NCI-H69 (cell line): ENCODE data around the gene ANKLE2.
A peak's percentile ranks its signal among the peaks of the same experiment; 100 is the strongest.
"Not testable (repeated sequence)": the region's sequence is repeated elsewhere in the genome, so short reads cannot be mapped to it uniquely, and the experiment has no call there.

Experiments used
- DNase-seq: peaks from one replicate; lab custom pipeline; 2025; lab: John Stamatoyannopoulos, UW

The ANKLE2 gene

DNA sequence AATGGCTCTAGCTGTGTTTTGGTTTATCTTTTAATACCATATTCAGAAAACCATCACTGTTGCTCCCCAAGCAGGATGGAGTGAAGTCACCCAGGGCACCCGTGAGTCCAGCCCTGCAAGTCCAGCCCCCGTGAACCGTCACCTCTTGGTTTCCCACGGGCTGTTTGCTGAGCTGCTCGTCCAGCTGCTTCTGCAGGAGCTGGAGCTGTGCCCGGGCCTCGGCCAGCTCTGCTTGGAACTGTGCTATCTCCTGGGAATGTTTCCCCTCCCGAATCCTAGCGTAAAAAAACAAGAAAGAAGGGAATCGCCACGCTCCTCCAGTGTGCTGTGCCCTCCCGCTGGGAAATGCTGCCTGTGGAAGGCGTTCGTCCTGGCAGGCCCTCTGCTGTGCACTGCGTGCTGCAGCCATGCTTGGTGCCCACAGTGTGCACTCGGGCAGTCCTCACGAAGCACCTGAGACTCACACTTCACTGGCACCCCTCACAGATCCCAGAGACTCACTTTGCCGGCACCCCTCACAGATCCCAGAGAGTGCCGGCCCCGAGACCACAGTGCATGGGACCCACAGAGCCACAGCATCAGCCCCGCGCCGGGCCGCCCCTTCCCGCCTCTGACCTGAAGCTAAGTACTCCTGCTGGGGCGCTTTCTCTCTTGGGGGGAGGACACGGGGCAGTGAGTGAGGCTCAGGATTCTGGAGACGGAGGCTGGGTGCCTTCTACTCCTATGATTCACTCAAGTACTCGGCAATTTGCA is 15.4 kb upstream of the ANKLE2 start:
- no peak for DNase-seq

DNA sequence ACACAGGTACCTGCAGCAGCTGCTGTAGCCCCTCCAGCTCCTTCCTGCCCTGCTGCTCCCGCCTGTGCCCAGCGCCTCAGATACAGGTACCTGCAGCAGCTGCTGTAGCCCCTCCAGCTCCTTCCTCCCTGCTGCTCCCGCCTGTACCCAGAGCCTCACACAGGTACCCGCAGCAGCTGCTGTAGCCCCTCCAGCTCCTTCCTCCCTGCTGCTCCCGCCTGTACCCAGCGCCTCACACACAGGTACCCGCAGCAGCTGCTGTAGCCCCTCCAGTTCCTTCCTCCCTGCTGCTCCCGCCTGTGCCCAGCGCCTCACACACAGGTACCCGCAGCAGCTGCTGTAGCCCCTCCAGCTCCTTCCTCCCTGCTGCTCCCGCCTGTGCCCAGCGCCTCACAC is 14.6 kb upstream of the ANKLE2 start:
- not testable (repeated sequence) for DNase-seq

DNA sequence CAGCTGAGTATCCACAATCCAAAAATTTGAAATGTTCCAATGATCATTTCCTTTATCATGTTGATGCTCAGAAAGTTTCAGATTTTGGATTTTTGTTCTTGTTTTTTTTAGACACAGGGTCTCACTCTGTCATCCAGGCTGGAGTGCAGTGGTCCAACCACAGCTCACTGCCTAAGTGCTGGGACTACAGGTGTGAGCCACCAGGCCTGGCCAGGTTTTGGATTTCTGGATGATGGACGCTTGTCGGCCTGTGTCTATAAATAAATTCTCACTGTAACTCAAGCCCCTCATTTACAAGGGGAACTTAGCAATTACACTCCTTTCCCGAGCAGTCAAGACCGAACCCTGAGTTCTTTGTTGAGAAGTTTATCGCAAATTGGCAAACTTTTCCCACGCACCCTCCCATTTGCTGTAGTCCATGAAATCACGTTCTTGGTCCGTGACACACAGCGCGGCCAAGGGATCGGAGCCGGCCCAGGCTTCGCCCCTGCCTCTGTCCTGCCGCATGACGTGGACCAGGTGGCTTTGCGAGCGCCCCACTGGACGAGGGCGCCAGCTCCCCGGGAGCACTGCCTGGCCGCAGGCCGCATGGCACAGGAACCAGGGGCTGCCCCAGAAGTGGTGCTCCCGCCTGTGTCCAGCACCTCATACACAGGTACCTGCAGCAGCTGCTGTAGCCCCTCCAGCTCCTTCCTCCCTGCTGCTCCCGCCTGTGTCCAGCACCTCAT is 14.0 kb upstream of the ANKLE2 start:
- DNase-seq, result no peak

DNA sequence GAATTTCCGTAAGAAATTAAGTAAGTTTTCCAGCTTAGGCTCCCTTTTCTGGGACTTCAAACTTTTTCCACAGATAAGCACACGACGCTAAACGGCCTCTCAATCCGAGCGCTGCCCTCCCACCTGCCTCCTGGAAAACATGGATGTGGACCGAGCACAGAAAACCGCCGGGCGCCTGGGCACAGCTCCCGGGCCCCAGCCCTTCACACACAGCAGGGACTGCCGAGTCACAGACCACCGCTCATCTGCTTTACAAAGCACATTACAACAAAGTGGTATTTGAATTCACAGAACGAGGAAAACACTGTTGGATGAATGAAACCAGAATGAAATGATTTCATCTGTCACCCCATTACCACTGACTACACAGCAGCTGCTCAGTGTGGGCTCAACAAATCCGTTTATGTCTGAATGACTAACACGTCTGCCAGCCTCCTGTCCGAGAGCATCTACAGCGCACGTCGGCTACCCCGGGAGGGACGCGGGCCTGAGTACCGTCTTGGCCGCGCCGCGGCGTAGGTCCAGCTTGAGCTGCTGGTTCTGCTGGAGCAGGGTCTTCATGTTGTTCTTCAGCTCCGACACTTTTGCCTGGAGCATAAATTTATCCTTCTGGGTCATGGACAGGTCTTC is 13.1 kb upstream of the ANKLE2 start:
- no peak for DNase-seq

DNA sequence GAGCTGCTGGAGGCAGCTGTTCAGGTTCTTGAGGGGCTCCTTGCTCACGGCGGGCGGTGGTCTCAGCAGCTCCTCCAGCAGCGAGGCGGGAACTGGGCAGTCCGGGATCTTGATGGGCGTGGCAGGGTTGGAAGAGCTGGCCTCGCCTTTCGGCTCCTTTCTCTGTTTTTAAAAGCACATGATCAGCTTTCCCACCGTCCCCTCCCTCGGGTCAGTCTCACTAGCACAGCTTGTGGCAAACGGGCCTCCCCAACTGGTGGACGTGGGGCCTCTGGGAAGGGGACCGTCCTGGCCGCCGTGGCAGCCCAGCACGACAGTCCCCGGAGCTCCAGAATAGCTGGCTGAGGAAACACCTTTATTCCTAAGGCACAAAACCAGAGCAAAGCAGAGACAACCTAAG is 12.5 kb upstream of the ANKLE2 start:
- no peak for DNase-seq

DNA sequence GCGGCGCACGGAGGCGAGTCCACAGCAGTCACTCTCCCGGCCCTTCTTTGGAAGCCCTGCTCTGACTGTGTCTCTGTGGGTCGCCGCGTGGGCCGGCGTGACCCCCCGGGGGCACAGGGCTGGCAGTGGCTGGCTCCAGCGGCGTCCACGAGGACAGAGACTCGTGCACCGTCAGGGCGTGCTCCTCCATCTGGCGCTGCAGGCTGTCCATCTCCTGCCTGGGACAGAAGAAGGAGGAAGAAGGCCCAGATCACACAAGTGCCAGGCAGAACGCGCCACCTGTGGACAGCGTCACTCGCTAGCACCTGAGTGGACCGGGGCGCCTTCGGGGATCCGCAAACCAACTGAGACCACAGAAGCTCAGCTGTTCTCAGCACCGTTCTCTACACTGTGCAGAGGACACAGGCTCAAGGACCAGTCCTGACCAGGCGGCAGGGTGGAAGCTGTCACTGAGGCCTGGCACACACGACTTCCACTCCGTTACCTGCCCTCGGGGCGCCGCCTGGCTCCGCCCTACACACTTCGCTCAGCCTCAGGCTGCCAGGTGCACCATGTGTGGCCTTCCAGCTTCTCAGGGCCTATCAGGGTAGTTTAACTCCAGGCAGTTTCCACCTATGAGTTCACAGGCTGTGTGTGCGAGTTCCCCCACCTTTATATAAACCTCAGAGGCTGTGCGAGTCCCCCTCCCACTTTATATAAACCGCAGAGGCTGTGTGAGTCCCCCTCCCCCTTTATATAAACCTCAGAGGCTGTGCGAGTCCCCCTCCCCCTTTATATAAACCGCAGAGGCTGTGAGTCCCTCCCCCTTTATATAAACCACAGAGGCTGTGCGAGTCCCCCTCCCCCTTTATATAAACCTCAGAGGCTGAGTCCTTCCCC is 11.7 kb upstream of the ANKLE2 start:
- no peak for DNase-seq

DNA sequence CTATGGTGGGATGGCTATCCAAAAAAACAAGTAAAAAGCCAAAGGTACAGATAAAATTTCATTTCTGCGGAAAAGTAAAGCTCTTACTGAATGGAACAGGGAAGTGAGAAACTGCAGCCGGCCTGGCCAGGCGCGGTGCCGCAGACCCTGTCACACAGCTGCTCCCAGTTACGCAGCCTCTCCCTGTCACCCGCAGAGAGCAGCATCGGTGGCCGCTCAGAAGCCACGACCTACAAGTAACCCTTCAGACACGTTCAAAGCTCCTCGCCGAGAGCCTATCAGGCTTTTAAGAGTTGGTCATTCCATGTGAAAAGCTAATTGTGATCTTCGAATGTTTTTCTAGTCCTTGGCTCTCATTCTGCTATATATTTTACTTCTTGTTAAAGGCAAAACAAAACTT is 11.0 kb upstream of the ANKLE2 start:
- DNase-seq, result no peak

DNA sequence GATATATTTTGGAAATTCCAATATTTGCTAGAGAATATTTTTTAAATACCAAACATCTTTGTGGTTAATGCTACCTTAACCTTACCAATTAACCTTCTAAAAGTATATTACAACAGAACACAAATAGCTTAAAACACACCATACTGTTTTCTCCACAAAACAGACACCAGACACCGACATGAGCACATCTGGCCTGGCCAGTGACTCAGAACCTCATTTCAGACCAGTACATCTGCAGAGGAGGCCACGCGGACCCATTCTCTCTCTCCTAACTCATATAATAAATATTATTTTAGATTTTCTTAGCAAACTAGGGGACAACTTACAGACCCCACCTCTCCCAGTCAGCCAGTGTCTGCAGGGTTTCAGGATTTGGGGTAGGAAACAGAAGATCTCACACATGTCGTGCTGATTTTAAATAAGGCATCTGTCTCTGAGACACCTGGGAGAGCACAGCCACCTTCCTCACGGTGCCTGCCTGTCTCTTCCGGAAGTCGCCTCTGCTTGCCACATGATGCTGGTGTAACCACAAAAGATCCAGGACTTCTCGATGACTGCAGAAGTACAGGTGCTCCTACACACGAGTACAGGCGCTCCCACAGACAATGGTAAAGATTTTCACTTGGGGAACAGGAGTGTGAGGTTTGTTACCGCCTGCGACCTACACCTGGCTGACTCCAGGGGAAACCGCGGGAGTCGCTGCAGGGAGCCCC is 9.7 kb upstream of the ANKLE2 start:
- DNase-seq, result no peak

DNA sequence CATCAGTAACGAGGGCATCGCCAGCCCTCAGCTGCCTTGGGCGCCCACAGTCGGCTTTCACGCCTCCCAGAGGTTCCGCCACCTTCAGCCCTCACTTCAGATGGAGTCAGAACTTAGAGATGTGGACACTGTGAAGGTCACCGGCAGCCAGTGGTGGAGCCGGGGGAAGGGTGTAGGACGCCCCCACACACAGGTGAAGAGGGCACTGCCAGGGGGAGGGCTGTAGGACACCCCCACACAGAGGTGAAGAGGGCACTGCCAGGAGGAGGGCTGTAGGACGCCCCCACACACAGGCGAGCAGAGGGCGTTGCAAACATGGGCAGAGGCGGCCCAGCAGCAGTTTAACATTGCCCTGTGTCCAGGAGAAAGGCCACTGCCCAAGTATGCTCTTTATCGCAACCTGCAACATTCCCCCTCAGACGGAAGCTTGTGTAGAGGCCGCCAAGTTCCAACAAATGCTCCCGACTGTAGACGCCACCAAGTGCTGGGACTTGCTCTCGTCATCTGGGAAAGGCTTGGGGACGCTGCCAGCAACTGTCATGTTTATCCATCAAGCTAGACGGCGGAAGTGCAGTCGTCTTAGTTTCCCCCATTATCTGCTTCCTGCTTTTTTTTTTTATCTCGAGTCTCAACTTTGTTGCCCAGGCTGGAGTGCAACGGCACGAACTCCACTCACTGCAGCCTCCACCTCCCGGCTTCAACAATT is 4.9 kb upstream of the ANKLE2 start:
- no peak for DNase-seq

DNA sequence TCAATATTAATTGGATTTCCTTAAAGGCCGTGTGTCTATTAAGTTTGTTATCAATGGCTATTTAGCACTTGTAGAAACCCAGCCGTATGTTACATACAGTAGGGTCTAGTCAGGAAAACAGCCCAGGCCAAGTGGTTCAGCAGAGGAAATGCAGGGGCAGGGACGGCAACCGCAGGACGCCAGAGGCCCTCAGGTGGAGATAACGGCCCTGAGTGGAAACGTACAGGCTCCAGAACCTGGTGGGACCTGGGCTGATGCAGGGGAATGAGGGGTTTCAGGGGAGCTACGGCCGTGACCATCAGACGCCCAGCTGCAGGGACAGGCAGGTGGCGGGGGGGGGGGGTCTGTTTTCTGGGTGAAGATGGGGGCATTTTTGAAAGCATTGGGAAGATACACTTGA is 3.7 kb upstream of the ANKLE2 start:
- no peak for DNase-seq

DNA sequence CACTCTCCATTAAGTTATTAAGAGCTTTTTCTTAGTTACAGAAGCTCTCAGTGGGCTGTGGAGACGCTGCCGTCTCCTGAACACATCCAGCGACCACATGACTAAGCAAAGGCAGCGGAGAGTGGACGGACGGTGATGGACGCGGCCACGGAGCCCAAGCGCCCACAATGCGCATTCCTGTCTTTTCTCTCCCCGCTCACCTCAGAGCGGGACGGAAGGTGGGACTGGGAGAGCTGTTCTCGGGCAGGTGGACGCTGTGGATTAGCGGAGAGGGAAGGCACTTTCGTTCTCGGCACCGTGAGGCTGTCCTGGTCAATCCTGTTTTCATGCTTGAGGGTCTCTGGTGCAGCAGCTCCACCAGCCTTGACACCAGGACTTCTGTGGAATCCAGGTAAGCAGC is 2.6 kb upstream of the ANKLE2 start:
- no peak for DNase-seq

DNA sequence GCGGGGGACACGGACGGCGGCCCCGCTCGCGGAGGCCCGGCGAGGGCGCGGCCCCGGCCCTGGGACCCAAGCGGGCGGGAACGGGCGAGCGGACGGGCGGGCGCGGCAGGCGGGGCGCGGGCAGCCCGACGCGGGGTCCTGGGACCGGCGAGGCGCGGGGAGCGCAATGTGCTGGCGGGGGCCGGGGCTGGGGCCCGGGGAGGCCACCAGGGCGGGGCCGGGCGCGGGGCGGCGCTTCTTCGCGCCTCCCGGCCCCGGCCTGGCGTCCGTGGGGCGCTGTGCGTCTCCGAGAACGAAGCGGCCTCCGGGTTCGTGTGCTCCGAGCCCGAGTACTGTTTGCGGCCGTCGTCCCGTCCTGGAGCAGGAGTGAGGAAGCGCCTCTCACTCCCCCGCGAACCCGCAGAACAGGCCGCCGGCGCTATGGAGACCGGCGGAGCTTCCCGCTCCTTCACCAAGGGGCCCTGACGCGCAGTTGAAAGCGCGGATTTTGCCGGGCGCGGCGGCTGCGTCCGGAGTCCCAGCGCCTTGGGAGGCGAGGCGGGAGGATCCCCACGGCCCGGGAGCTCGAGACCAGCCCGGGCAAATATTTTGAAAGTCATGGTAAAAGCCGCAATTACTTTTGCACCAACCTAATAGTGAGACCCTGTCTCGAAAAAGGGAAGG is 420 bp upstream of the ANKLE2 start:
- DNase-seq, result peak; percentile 94

DNA sequence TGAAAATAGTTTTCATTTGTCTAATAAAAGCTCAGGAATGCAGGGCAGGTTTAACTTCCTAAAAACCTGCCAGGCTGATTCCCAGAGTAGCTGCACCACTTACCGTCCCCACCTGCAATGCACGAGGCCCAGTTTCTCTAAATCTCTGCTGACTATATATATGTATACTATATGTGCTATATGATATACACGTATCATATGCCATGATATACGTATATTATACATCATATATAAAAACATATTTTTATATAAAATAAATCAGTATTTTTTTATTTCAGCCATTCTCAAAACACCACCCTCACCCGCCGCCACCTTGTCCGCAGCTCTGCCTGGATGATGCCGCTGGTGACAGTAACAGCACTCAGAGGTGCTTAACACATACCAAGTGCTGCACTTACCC is 2.3 kb downstream of the ANKLE2 start:
- no peak for DNase-seq

DNA sequence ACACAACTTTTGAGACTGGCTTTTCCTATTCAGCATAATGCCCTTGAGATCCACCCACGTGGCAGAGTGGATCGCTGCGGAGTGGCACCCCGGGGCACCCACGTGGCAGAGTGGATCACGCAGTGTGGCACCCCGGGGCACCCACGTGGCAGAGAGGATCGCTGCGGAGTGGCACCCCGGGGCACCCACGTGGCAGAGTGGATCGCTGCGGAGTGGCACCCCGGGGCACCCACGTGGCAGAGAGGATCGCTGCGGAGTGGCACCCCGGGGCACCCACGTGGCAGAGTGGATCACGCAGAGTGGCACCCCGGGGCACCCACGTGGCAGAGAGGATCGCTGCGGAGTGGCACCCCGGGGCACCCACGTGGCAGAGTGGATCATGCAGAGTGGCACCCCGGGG is 2.8 kb downstream of the ANKLE2 start:
- DNase-seq, result not testable (repeated sequence)

DNA sequence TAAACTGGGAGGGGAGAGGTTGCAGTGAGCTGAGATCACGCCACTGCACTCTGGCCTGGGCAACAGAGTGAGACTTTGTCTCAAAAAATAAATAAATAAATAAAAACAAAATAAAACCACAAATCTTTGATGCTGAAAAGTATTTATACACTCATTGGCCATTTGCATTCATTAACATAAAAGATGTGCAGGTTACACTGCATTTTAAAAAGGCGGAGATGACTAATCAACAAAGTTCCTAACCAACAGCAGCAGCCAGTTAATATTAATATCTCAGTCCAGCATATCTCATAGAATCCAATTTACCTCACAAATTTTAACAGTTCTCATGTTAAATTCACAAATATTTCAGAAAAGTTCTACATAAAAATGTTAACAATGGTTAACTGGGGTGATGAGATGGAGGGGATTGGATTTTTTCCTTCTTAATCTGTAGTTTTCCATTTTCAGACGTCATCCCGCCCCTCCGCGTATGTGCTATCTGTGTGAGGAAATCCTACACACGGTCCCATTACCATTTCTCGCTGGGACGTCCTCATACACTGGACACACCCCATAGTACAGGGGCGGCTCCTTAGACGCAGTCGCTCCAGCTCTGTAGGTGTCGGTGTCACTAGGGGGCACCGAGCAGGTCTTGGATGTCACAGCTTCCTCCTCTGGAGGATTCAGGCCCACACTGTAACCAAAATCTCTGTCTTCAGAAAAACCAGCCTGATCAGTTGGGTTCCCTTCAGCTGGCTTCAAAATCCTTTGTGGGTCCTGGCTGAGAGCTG is 7.3 kb downstream of the ANKLE2 start:
- DNase-seq, result no peak

DNA sequence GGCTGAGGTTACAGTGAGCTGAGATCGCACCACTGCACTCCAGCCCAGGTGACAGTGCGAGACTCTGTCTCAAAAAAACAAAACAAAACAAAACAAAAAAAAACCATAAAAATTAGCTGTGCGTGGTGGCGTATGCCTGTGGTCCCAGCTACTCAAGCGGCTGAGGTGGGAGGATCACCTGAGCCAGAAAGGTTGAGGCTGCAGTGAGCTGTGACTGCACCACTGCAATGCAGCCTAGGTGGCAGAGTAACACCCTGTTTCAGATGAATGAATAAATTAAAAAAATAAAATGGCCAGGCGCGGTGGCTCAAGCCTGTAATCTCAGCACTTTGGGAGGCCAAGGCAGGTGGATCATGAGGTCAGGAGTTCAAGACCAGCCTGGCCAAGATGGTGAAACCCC is 8.0 kb downstream of the ANKLE2 start:
- not testable (repeated sequence) for DNase-seq

DNA sequence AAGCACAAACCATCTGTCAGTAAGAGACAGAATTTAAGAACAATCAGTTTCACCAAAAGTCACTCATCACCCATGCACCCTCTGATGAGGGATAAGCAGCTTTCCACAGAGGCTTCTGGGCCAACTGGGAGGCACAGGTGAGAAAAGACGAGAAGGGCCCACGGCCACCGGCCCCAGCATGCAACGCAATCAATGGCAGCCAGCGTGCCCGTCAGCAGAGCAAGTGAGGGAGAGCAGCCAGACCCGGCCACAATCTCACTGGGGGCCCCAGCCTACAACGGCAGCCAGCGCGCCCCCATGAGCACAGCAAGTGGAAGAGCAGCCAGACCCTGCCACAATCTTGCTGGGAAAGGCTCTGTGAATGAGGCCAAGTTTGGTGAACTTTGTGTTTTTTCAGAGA is 13.3 kb downstream of the ANKLE2 start:
- DNase-seq, result no peak

DNA sequence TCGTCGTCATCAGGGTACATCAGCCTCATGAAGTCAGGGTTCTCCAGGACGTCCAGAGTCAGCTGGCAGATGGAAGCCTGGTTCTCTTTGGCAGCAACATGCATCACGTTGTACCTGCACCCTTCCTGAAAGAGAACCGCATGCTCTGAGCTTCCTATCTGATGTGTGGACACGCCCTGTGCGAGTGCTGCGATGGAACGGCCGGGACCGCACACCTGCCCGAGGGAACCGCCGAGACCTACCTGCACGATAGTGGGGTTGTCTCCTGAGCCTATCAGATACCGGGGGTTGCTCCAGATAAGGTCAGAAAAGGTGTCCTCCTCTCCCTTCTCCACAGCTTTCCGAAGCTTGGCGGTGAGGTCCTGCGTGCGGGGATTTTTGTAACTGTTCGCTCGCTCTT is 13.7 kb downstream of the ANKLE2 start:
- DNase-seq, result no peak

DNA sequence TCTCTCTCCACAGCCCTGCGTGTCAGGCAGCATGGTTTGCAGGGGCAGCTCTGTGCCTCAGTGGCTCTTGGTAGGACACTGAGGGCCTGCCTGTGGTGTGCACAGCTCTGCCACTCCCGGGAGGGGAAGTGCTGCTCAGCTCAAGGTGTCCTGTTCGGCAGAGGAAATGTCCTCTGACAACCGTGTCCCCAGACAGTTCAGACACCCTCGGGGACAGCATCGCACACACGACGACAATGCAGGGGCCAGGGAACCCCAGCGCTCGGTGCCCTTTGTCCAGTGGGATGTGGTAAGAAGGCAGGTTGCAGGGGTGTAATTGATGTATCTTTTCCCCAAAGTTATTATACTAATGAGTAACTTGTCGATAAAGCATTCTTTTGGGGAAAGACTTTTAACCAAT is 14.2 kb downstream of the ANKLE2 start:
- DNase-seq, result no peak

DNA sequence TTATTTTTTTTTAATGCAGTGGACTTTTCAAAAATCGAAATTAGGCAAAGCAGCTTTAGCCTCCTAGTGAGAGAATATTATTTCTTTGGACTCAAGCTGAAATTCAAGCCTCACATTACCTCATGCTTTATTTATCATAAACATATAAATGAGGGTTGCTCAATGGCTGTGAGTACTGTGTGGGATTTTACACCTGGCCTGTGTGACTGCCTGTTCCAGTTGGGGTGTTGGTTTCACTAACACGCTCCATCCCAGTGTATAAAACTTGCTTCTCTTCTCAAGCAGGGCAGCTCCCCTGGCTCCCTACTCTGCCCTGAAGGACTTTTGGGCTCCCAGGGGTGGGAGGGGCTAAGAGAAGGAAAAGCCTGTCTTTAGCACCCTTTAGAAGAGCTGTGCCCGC is 15.0 kb downstream of the ANKLE2 start:
- no peak for DNase-seq
